Fibroblast of lung (primary cell): ENCODE results near the gene ZNF318.

ENCODE experiments used
- EZH2 ChIP-seq: IDR thresholded peaks from 2 replicates; pipeline ENCODE4 v1.5.1; 2012; ENCODE audit warnings: low read length, control low read depth, mild to moderate bottlenecking; ENCODE audit errors: missing control alignments
- TF ChIP-seq, protein P1 (sequence below), 2 donors: IDR thresholded peaks in 1 of 2; conservative IDR thresholded peaks in 1 of 2; 1 replicate in 1 of 2; 2 replicates in 1 of 2; pipeline ENCODE4 v1.5.1; 2011 to 2012; ENCODE audit warnings: low read length in 2 of 2, control low read depth in 1 of 2, inconsistent platforms in 1 of 2, low read depth in 1 of 2, mild to moderate bottlenecking in 1 of 2

DNA sequence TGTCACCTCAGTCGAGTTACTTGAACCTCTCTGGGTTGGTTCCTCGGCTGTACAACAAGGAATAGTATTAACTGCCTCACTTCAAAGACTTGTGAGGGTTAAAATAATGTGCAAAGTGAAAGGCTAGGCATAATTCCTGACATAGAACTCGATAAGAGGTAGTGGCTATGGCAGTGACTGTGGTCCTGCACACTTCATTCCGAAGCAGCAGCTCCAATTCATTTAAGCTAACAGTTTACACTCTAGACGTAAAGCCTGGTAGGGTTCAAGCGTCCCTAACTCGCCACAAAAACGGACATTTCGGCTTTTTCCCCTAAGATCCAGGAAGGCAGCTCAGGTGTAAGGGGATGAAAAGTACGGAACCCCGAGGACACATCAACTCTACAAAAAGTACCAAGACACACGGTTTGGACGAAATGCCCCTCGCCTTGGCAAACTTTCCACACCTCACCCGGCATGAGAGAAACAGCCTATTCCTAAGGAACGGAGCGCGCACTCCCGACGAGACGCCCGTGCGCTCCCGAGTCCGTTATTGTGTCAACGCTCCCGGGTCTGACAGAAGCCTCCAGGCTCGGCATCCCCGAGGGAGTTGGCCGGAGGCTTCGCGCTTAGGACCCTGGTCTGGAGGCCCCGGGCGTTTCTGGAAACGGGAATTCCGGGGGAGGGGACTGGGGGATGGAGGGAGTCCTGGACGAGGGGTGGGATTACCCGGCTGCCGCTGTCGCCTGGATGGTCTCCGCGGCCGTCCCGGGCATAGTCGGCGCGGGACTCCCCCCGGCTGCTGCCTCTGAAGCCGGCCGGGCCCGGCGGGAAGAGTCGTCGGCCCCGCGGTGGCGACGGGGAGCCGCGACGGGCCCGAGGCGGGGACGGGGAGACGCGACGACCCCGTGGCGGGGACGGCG, 937 bp downstream of the ZNF318 start:
- TF ChIP-seq, protein P1, sequence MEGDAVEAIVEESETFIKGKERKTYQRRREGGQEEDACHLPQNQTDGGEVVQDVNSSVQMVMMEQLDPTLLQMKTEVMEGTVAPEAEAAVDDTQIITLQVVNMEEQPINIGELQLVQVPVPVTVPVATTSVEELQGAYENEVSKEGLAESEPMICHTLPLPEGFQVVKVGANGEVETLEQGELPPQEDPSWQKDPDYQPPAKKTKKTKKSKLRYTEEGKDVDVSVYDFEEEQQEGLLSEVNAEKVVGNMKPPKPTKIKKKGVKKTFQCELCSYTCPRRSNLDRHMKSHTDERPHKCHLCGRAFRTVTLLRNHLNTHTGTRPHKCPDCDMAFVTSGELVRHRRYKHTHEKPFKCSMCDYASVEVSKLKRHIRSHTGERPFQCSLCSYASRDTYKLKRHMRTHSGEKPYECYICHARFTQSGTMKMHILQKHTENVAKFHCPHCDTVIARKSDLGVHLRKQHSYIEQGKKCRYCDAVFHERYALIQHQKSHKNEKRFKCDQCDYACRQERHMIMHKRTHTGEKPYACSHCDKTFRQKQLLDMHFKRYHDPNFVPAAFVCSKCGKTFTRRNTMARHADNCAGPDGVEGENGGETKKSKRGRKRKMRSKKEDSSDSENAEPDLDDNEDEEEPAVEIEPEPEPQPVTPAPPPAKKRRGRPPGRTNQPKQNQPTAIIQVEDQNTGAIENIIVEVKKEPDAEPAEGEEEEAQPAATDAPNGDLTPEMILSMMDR (conservative IDR thresholded peaks at IDR 0.05 in 1 of 2, IDR thresholded peaks at IDR 0.05 in 1 of 2; ENCODE audit: low read depth in 1 of 2, low read length in 2 of 2) = no peak
- TF ChIP-seq EZH2 = no peak
